GM12878 (cell line): ENCODE data around the gene SLC20A1. TPM values are rescaled to one million over a fixed set of nuclear protein-coding genes. Genes with fewer than 3 reads are reported as not detected.

ENCODE experiments used
- ATF7 ChIP-seq: fragments of 450-650 bp; IDR thresholded peaks from 2 replicates; pipeline ENCODE4 v1.6.1; 2016; ENCODE audit warnings: low read depth, mild to moderate bottlenecking
- E2F8 ChIP-seq: fragments of 450-650 bp; IDR thresholded peaks from 2 replicates; pipeline ENCODE4 v1.6.1; 2018; ENCODE audit warnings: mild to moderate bottlenecking, low read depth, moderate library complexity; ENCODE audit not compliant: partially characterized antibody
- EED ChIP-seq: sonication (generic); IDR thresholded peaks from 2 replicates; pipeline ENCODE4 v1.6.1; 2016; ENCODE audit warnings: antibody characterized with exemption, low read depth
- EGR1 ChIP-seq, 2 experiments: IDR thresholded peaks; 1 replicate in 1 of 2; 2 replicates in 1 of 2; pipeline ENCODE4 v1.6.1; 2011 to 2012; ENCODE audit warnings: low read depth in 2 of 2, low read length in 2 of 2, borderline replicate concordance in 1 of 2, mild to moderate bottlenecking in 1 of 2, moderate library complexity in 1 of 2
- HDGF ChIP-seq: fragments of 450-650 bp; IDR thresholded peaks from 2 replicates; pipeline ENCODE4 v1.6.1; 2016; ENCODE audit warnings: antibody characterized with exemption
- HSF1 ChIP-seq: fragments of 150-350 bp; IDR thresholded peaks from 2 replicates; pipeline ENCODE4 v1.6.1; 2014; ENCODE audit warnings: mild to moderate bottlenecking, low read depth, low read length
- MAX ChIP-seq: IDR thresholded peaks from 2 replicates; pipeline ENCODE4 v1.6.1; 2012; ENCODE audit warnings: low read depth, low read length, improper control_type of control experiment
- NBN ChIP-seq: fragments of 450-650 bp; IDR thresholded peaks from 2 replicates; pipeline ENCODE4 v1.6.1; 2016
- PKNOX1 ChIP-seq: fragments of 450-650 bp; IDR thresholded peaks from 2 replicates; pipeline ENCODE4 v1.6.1; 2016; ENCODE audit warnings: mild to moderate bottlenecking
- POLR2A ChIP-seq: IDR thresholded peaks from 2 replicates; pipeline ENCODE4 v1.6.1; 2011; ENCODE audit warnings: low read depth, mild to moderate bottlenecking, low read length
- RAD51 ChIP-seq: fragments of 450-650 bp; IDR thresholded peaks from 2 replicates; pipeline ENCODE4 v1.6.1; 2016; ENCODE audit warnings: moderate library complexity, mild to moderate bottlenecking, inconsistent platforms
- RELA ChIP-seq: fragments of 450-650 bp; IDR thresholded peaks from 2 replicates; pipeline ENCODE4 v1.8.0; 2014; ENCODE audit warnings: borderline replicate concordance; ENCODE audit not compliant: partially characterized antibody
- REST ChIP-seq: IDR thresholded peaks from 2 replicates; pipeline ENCODE4 v1.6.1; 2012; ENCODE audit warnings: mild to moderate bottlenecking, low read depth, low read length
- SIN3A ChIP-seq: IDR thresholded peaks from 2 replicates; pipeline ENCODE4 v1.6.1; 2012; ENCODE audit warnings: low read depth, low read length, improper control_type of control experiment
- SKIL ChIP-seq: fragments of 450-650 bp; IDR thresholded peaks from 2 replicates; pipeline ENCODE4 v1.6.1; 2017; ENCODE audit warnings: mild to moderate bottlenecking, low read depth, inconsistent platforms; ENCODE audit not compliant: poor library complexity, severe bottlenecking
- SMARCA5 ChIP-seq: fragments of 450-650 bp; IDR thresholded peaks from 2 replicates; pipeline ENCODE4 v1.6.1; 2017; ENCODE audit warnings: mild to moderate bottlenecking
- SPI1 ChIP-seq: IDR thresholded peaks from 2 replicates; pipeline ENCODE4 v1.6.1; 2011; ENCODE audit warnings: low read depth, mild to moderate bottlenecking, low read length, moderate library complexity, borderline replicate concordance; ENCODE audit not compliant: insufficient read depth
- SREBF1 ChIP-seq: IDR thresholded peaks from 2 replicates; pipeline ENCODE4 v1.6.1; 2012; ENCODE audit warnings: mild to moderate bottlenecking, low read length
- STAT1 ChIP-seq: fragments of 450-650 bp; conservative IDR thresholded peaks from 2 replicates; pipeline ENCODE4 v1.6.1; 2014; ENCODE audit warnings: antibody characterized with exemption, mild to moderate bottlenecking
- WRNIP1 ChIP-seq: IDR thresholded peaks from 2 replicates; pipeline ENCODE4 v1.6.1; 2011; ENCODE audit warnings: low read depth, low read length, improper control_type of control experiment, borderline replicate concordance
- ZZZ3 ChIP-seq: IDR thresholded peaks from 2 replicates; pipeline ENCODE4 v1.6.1; 2011; ENCODE audit warnings: low read depth; ENCODE audit not compliant: control insufficient read depth, insufficient read length
- polyA plus RNA-seq, 11 experiments: library from polyadenylated mRNA; depleted of rRNA in 4 of 11; unstranded in 6 of 11; stranded (reverse) in 5 of 11; fragments of >200 nt; fragmentation: Nextera tagmentation in 4 of 11; fragmentation: Illumina TruSeq in 1 of 11; extraction: Ambion mirVana in 4 of 11; extraction: Trizol in 1 of 11; gene quantifications; 1 replicate in 1 of 11; 2 replicates in 10 of 11; pipeline versions ENCODE4 v1.2.1 to v1.2.3, GENCODE V29; 2011 to 2016; ENCODE audit warnings: inconsistent platforms in 2 of 11, missing spikeins in 2 of 11, low read depth in 1 of 11
- total RNA-seq, 4 experiments: library from RNA; depleted of rRNA in 3 of 4; stranded (reverse); fragments of >200 nt in 3 of 4; fragmentation: Illumina TruSeq in 1 of 4; extraction: Trizol in 1 of 4; gene quantifications; 2 replicates each; pipeline versions ENCODE4 v1.2.1 to v1.2.3, GENCODE V29; 2013 to 2021

SLC20A1 gene
- total and polyA plus RNA-seq, 10 of the 15 experiments (the other 5 are each of a cell fraction or from before 2014, with no cell fraction given), result 21.2 to 59.1 (median 43.2) TPM

GRCh38 chr2:112692495-112692911, 46.8 kb downstream of the SLC20A1 start (continued):
- peak; percentile 94 for TF ChIP-seq SKIL
- no peak; the same call in 1 of the 2 replicates for TF ChIP-seq SPI1
- TF ChIP-seq ZZZ3, result no peak
- no peak for TF ChIP-seq E2F8
- TF ChIP-seq EGR1 (IDR thresholded peaks at IDR 0.05; ENCODE audit: borderline replicate concordance in 1 of 2, low read depth in 2 of 2, low read length in 2 of 2), result no peak
- peak; percentile 80 for TF ChIP-seq EED
- TF ChIP-seq SMARCA5, result peak; percentile 52
- no peak for TF ChIP-seq PKNOX1
- TF ChIP-seq STAT1, result no peak
- TF ChIP-seq HSF1, result no peak
- peak; percentile 98 for TF ChIP-seq HDGF
- no peak for TF ChIP-seq SIN3A
- TF ChIP-seq NBN, result peak; percentile 90
- TF ChIP-seq SREBF1, result no peak
- TF ChIP-seq RAD51, result peak; percentile 97
- no peak for TF ChIP-seq REST
- TF ChIP-seq WRNIP1, result peak; percentile 54; the same call in 1 of the 2 replicates
- peak; percentile 94 for TF ChIP-seq ATF7
- no peak; the same call in 1 of the 2 replicates for TF ChIP-seq MAX
- peak; percentile 64 for TF ChIP-seq POLR2A
- no peak for TF ChIP-seq RELA
